ENCODE results near the gene KHDC4.

DNA sequence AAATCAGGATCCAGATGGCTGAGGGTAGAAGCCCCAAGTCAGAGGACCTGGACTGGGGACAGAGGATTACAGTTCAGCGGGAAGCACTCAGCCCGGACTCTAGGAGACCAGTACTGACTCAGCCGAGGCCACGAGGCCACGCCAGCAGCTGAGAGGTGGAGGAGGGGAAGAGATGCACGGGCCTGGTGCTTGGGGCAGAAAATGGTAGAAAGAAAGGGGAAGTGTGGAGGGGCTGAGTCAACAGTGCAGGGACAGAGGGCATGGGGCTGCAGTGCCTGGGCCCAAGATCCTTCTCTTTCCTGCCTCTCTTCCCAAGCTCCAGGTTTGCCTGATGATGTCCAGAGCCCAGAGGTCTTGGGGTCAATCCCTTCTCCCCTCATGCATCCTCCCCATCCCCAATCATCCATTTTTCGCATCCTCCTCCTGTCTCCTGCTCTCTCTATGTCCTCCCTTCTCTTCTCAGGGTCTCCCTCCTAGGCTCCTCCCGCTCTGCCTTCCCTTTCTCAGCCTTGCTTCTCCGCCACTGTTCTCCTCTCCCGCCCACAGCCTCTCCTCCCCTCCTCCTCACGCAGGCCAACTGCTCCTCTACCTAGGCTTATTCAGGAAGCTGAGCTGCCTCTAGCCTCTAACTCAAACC is 36.4 kb upstream of the KHDC4 start:
- TF ChIP-seq POLR2A (IDR thresholded peaks at IDR 0.05) = no peak
- TF ChIP-seq, protein P1, sequence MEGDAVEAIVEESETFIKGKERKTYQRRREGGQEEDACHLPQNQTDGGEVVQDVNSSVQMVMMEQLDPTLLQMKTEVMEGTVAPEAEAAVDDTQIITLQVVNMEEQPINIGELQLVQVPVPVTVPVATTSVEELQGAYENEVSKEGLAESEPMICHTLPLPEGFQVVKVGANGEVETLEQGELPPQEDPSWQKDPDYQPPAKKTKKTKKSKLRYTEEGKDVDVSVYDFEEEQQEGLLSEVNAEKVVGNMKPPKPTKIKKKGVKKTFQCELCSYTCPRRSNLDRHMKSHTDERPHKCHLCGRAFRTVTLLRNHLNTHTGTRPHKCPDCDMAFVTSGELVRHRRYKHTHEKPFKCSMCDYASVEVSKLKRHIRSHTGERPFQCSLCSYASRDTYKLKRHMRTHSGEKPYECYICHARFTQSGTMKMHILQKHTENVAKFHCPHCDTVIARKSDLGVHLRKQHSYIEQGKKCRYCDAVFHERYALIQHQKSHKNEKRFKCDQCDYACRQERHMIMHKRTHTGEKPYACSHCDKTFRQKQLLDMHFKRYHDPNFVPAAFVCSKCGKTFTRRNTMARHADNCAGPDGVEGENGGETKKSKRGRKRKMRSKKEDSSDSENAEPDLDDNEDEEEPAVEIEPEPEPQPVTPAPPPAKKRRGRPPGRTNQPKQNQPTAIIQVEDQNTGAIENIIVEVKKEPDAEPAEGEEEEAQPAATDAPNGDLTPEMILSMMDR (IDR thresholded peaks at IDR 0.05) = no peak

Data from uterus (tissue), 2 donors.